ENCODE measurements around the gene C4orf51. TPM values are rescaled to one million over a fixed set of nuclear protein-coding genes. Genes with fewer than 3 reads are reported as not detected.

Gene C4orf51
- total RNA-seq, 1 experiment from 2014 or later: 15.4 TPM

DNA sequence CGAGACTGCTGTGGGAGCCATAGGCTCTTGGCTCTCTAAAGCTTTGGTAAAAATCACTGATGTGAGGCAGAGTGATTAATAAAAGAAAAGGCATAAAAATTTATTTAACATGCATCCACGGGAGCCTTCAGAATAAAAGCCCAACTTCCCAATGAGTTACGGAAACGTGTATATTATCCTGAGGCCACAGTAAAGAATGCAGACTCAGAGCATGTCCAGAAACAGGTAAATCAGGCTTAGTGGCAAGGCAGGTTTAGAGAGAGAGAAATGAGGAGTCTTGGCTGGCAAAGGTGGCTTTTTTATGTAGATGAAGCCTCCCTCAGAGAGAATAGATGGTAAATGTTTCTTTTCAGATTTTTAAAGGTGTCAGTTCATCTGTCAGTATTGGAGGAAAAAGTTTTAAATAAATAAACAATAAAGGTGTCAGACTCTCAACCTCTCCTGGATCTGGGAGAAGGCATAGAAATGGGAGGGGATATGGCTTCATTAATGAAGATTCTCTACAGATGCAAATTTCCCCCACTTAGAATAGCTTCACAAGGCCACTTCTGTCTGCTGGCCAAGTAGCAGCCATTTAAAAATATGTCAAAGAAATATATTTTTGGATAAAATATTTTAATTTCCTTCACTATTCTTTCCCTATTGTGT, 24.0 kb downstream of the C4orf51 start (continued):
- TF ChIP-seq, protein P1, sequence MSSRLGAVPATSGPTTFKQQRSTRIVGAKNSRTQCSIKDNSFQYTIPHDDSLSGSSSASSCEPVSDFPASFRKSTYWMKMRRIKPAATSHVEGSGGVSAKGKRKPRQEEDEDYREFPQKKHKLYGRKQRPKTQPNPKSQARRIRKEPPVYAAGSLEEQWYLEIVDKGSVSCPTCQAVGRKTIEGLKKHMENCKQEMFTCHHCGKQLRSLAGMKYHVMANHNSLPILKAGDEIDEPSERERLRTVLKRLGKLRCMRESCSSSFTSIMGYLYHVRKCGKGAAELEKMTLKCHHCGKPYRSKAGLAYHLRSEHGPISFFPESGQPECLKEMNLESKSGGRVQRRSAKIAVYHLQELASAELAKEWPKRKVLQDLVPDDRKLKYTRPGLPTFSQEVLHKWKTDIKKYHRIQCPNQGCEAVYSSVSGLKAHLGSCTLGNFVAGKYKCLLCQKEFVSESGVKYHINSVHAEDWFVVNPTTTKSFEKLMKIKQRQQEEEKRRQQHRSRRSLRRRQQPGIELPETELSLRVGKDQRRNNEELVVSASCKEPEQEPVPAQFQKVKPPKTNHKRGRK (CRISPR knock-in tag; IDR thresholded peaks at IDR 0.05; ENCODE audit: borderline replicate concordance): no peak
- TF ChIP-seq EMX1 (CRISPR knock-in tag; IDR thresholded peaks at IDR 0.05) (no peak), PRRX2 (CRISPR knock-in tag; IDR thresholded peaks at IDR 0.05) (no peak), RORB (CRISPR knock-in tag; IDR thresholded peaks at IDR 0.05) (no peak), GTF2I (CRISPR knock-in tag; conservative IDR thresholded peaks at IDR 0.05) (no peak)
- TF ChIP-seq, protein P2, sequence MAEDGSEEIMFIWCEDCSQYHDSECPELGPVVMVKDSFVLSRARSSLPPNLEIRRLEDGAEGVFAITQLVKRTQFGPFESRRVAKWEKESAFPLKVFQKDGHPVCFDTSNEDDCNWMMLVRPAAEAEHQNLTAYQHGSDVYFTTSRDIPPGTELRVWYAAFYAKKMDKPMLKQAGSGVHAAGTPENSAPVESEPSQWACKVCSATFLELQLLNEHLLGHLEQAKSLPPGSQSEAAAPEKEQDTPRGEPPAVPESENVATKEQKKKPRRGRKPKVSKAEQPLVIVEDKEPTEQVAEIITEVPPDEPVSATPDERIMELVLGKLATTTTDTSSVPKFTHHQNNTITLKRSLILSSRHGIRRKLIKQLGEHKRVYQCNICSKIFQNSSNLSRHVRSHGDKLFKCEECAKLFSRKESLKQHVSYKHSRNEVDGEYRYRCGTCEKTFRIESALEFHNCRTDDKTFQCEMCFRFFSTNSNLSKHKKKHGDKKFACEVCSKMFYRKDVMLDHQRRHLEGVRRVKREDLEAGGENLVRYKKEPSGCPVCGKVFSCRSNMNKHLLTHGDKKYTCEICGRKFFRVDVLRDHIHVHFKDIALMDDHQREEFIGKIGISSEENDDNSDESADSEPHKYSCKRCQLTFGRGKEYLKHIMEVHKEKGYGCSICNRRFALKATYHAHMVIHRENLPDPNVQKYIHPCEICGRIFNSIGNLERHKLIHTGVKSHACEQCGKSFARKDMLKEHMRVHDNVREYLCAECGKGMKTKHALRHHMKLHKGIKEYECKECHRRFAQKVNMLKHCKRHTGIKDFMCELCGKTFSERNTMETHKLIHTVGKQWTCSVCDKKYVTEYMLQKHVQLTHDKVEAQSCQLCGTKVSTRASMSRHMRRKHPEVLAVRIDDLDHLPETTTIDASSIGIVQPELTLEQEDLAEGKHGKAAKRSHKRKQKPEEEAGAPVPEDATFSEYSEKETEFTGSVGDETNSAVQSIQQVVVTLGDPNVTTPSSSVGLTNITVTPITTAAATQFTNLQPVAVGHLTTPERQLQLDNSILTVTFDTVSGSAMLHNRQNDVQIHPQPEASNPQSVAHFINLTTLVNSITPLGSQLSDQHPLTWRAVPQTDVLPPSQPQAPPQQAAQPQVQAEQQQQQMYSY (CRISPR knock-in tag; IDR thresholded peaks at IDR 0.05): no peak
- TF ChIP-seq, protein P3, sequence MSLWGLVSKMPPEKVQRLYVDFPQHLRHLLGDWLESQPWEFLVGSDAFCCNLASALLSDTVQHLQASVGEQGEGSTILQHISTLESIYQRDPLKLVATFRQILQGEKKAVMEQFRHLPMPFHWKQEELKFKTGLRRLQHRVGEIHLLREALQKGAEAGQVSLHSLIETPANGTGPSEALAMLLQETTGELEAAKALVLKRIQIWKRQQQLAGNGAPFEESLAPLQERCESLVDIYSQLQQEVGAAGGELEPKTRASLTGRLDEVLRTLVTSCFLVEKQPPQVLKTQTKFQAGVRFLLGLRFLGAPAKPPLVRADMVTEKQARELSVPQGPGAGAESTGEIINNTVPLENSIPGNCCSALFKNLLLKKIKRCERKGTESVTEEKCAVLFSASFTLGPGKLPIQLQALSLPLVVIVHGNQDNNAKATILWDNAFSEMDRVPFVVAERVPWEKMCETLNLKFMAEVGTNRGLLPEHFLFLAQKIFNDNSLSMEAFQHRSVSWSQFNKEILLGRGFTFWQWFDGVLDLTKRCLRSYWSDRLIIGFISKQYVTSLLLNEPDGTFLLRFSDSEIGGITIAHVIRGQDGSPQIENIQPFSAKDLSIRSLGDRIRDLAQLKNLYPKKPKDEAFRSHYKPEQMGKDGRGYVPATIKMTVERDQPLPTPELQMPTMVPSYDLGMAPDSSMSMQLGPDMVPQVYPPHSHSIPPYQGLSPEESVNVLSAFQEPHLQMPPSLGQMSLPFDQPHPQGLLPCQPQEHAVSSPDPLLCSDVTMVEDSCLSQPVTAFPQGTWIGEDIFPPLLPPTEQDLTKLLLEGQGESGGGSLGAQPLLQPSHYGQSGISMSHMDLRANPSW (CRISPR knock-in tag; conservative IDR thresholded peaks at IDR 0.05; ENCODE audit: low read depth): no peak
- TF ChIP-seq, protein P4, sequence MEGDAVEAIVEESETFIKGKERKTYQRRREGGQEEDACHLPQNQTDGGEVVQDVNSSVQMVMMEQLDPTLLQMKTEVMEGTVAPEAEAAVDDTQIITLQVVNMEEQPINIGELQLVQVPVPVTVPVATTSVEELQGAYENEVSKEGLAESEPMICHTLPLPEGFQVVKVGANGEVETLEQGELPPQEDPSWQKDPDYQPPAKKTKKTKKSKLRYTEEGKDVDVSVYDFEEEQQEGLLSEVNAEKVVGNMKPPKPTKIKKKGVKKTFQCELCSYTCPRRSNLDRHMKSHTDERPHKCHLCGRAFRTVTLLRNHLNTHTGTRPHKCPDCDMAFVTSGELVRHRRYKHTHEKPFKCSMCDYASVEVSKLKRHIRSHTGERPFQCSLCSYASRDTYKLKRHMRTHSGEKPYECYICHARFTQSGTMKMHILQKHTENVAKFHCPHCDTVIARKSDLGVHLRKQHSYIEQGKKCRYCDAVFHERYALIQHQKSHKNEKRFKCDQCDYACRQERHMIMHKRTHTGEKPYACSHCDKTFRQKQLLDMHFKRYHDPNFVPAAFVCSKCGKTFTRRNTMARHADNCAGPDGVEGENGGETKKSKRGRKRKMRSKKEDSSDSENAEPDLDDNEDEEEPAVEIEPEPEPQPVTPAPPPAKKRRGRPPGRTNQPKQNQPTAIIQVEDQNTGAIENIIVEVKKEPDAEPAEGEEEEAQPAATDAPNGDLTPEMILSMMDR (IDR thresholded peaks at IDR 0.05): no peak

DNA sequence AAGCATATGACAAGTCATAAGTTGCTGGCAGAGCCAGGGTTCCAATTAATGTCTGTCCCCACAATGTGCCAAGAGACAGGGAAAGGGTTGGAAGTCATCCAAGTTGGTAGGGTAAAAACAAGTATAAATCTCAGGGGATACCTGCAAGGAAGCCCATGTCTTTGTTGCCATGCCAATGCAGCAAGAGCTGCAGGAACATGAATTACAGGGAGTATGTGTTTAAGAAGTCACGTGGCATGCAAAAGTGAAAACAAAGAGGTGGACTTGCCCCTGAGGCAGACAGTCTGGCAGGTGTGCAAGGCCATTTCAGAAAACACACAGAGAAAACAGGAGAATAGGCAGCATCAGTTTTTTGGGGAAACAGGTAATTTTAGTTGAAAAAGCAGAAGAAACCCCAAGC, 29.4 kb downstream of the C4orf51 start:
- DNase-seq (ENCODE audit: low spot score) (no peak), ATAC-seq (no peak)
- Mint-ChIP-seq H3K4me1 (peaks cover 56% of the 10 kb centered on the region), H3K9me3 (peaks cover 8% of the 10 kb centered on the region; the same call in 1 of the 2 replicates), H3K27me3 (ENCODE audit: low read depth) (no peaks in the 10 kb centered on the region), H3K36me3 (peaks cover 74% of the 10 kb centered on the region), H3K4me3 (no peak overlapping the region), H3K27ac (peak overlapping the region; percentile 28; the same call in 1 of the 2 replicates)
- CTCF ChIA-PET: no interaction called here
- POLR2A ChIA-PET: no interaction called here
- TF ChIP-seq, protein P5, sequence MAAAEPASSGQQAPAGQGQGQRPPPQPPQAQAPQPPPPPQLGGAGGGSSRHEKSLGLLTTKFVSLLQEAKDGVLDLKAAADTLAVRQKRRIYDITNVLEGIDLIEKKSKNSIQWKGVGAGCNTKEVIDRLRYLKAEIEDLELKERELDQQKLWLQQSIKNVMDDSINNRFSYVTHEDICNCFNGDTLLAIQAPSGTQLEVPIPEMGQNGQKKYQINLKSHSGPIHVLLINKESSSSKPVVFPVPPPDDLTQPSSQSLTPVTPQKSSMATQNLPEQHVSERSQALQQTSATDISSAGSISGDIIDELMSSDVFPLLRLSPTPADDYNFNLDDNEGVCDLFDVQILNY (CRISPR knock-in tag; IDR thresholded peaks at IDR 0.05): no peak
- TF ChIP-seq, protein P6, sequence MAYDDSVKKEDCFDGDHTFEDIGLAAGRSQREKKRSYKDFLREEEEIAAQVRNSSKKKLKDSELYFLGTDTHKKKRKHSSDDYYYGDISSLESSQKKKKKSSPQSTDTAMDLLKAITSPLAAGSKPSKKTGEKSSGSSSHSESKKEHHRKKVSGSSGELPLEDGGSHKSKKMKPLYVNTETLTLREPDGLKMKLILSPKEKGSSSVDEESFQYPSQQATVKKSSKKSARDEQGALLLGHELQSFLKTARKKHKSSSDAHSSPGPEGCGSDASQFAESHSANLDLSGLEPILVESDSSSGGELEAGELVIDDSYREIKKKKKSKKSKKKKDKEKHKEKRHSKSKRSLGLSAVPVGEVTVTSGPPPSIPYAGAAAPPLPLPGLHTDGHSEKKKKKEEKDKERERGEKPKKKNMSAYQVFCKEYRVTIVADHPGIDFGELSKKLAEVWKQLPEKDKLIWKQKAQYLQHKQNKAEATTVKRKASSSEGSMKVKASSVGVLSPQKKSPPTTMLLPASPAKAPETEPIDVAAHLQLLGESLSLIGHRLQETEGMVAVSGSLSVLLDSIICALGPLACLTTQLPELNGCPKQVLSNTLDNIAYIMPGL (CRISPR knock-in tag; IDR thresholded peaks at IDR 0.05): no peak
- TF ChIP-seq ZNF263 (CRISPR knock-in tag; IDR thresholded peaks at IDR 0.05; ENCODE audit: low read depth) (no peak), ZBTB21 (CRISPR knock-in tag; IDR thresholded peaks at IDR 0.05; ENCODE audit: borderline replicate concordance) (no peak), ELF4 (CRISPR knock-in tag; IDR thresholded peaks at IDR 0.05; ENCODE audit: low read depth) (no peak)
- TF ChIP-seq, protein P7, sequence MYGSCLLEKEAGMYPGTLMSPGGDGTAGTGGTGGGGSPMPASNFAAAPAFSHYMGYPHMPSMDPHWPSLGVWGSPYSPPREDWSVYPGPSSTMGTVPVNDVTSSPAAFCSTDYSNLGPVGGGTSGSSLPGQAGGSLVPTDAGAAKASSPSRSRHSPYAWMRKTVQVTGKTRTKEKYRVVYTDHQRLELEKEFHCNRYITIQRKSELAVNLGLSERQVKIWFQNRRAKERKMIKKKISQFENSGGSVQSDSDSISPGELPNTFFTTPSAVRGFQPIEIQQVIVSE (CRISPR knock-in tag; IDR thresholded peaks at IDR 0.05; ENCODE audit: borderline replicate concordance): no peak
- TF ChIP-seq, protein P1 (CRISPR knock-in tag; IDR thresholded peaks at IDR 0.05; ENCODE audit: borderline replicate concordance): no peak
